ENCODE data around the gene SLC44A1.
"Not testable (repeated sequence)": the region's sequence is repeated elsewhere in the genome, so short reads cannot be mapped to it uniquely, and the experiment has no call there.

SLC44A1 gene

DNA sequence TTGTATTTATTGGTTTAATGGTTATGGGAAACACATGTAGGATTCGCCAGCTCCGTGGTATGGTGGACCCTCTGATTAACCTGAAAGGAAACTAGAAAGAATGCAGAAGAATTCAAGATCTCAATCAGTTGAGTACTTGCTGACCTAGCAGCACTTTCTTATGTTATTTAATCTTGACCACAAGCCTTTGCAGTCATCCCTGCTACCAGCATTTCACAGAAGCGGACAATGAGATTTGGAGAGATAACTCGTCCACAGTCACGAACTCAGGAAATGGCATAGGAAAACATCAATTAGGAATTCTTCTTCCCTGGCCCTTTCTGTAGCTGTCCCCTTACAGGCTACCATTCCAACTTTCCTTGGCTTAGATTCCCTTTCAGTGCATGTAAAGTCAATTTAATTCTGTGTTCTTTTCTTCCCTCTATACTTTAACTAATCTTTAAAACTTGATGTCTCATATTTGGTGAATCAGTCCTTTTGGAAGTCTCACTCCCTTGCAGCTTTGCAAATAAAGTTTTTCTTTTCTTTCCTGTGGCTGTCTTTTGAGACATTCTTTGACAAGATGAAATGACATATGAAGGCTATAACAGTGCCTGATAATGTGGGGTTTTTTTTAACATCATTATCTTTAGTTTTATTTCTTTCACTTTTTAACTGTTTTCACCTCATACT, 1.3 kb upstream of the SLC44A1 start:
- no peak for DNase-seq

DNA sequence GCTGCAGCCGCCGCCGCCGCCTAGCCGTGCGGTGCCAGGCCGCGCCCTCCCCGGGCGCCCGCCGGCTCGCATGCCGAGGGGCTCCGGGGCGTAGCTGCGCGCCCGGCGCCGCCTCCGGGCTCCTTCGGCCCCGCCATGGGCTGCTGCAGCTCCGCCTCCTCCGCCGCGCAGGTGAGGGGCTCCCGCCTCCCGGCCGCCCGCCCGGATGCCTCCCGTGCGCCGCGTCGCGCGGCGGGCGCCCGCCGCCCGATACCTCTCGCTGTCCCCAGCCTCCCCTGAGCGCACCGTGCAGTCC, 230 bp downstream of the SLC44A1 start:
- no peak for DNase-seq

DNA sequence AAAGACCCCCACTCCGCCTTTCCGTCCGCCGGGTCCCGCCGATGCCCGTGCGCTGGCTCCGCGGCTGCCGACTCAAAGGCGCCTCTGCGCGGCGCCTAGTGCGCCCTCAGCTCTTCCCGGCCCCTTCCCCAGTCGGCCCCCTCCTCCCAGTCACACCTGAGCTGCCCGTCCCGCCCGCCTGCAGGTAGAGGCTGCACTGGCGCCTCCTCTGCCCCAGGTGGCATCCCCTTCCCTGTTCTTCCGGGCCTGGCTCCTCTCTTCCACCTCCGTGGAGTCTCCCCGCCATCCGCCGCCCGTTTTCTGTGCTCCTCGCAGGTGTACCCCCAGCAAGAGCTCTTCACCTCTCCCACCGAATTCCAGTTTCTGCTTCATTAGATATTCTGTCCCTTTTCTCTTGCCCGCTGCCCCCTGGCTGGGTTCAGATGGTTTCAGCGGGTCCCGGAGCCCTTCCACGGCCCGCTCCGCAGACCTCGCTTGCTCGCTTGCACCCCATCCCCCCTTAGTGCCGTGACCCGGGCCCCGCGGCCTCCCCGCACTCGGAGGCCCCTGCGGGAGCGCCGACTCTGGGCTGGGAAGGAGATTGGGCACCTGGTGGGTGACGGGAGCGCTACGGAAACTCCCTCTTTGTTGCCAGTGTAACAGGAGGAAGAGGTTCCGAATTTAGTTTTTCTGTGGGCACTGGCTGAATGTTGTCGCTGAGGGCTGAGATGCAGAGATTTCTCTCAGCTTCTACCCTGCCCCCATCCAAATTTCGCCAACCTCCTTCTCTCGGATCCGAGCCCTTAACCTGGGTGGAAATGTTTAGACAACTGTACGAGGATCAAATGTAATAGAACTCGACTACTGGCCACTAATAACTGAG, 809 bp downstream of the SLC44A1 start:
- DNase-seq, result no peak

DNA sequence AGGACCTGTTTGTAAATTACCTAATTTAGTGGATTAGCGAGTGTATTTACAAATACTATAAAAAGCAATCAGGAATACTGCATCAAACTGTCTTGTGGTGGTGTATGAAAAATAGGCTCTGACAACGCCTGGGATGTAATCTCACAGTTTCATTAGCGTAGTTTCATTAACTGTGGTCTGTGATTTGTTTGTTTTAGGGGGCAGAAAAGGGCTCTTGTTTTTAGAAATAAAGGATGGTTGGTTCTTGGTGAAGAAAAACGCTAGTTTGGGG, 1.4 kb downstream of the SLC44A1 start:
- no peak for DNase-seq

DNA sequence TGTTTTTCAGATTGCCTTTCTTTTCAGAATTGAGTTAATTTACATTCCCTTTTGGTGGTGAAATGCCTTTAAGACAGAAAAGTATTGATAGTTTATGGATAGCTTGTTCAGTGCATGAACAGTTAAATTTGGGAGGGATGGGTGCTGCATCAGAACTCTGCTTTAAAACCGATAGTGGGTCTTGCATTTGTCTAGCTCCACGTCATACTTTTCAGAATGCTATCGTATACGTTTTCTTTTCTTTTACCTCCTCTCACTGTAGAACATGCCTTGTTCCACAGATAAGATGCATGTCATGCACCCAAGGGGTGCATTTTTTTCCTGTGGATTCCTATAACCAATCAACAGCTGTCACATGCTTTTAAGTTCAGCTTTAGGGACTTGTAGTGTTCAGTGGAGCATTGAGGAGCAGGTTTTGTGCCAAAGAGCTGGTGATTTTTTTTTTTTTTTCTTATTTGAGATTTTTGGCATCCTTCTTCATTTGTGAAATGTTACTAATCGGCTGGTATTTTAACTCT, 2.3 kb downstream of the SLC44A1 start:
- DNase-seq, result no peak

DNA sequence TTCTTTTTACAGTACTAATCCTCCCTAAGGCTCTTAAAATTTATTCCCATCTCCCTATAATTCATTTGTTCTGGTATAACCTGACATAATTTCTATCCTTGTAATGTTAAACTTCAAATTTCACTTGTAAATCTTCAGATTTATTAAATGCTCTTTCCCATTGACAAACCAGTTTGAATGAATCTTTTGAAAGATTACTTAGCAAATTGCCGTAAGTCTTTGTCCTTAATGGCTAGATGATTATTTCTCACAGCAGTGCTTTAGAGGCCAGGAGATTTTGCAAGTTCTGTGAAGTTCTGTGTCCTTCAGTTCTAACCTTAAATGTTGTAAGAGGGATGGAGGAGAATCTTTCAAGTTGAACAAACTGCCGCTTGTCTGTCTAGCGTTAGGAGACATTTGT, 4.2 kb downstream of the SLC44A1 start:
- no peak for DNase-seq

DNA sequence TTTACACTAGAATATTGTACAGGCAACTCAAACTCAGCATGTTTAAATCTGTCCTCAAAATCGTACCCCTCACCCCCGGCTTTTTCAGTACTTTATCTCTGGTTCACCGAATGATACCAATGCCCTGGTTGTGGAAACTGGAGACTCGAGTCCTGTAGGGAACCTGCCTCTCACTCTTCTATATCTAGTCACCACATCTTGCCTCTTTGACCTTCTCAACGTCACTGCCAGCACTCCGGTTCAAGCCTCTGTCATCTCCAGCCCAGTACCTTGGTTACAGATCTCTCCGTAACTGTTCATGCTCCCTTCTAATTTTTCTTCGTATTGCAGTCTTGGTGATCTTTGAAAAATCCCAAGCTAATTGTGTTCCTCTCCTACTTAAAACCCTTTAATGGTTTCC, 6.7 kb downstream of the SLC44A1 start:
- no peak for DNase-seq

DNA sequence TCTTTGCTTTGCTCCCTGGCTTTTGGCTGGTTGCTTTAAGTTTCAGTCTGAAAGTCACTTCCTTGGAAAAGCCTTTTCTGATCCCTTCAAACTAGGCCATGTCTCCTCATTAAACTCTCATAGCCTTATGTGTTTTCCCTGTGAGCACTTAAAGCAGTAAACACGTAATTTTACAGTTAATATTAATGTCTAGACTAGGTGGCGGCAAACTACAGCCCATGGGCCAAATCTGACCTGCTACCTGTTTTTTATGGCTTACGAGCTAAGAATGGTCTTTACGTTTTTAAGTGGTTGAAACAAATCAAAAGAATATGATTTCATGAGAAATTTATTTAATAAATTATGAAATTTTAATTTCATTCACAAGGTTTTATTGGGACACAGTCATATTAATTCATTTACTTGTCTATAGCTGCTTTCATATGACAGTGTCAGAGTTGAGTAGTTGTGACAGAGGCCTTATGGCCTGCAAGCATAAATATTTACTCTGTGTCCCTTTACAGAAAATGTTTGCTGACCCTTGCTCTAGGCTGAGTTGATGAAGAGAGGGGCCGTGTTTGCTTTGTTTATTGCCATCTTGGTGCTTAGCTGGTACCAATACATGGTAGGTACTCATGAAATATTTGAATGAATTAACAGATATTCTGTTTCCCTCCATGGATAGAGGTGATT, 7.4 kb downstream of the SLC44A1 start:
- DNase-seq, result no peak

DNA sequence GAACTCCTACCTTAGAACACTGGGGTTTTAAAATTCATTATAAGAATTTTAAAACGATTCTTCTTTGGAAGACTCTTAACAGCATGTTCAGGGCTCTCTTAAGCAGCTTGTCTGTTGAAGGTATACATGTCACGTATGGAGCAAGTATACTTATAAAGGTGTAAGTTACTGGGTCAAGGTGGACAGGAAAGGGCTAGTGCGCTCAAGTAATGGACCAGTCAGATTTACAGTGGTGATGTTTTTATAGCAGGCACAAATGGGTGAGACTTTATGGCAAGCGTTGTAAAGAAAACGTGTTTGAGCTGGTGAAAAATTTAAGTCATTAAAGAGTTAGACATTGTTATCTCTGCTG, 7.9 kb downstream of the SLC44A1 start:
- no peak for DNase-seq

DNA sequence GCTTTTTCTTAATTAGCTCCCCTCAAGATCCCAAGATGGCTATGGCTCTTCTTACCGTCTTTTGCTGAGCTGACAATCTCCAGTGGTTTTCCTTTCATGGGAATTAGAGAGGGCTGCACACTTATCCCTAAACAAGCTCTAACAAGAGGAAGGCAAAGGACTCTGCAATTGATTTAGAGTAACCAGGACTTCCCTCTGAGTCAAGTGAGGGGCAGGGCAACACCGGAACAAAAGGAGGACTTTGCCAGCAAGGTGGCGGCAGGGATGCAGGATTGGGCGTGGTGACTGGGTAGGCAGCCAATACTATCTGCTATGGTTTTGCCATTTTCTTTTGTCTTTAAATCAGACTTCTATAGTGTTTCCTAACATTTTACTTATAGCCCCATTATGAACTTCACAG, 9.8 kb downstream of the SLC44A1 start:
- DNase-seq, result no peak

DNA sequence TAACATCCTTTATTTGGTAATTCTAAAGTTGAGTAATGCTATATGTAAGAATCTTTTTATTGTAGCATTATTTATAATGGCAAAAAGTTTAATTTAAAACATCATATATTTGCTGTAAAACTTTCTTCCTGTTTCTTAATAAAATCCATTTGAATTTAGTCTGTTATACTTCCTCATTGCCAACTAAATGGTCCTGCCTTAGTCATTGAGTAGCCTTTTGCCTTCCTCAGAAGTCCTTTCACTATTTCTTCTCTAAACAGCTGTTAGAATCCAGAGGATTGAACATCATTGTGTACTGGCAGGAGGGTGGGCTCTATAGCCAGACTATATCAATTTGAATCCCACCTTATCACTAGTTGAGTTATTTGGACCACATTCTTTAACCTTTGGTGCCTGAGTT, 11.0 kb downstream of the SLC44A1 start:
- DNase-seq, result no peak

DNA sequence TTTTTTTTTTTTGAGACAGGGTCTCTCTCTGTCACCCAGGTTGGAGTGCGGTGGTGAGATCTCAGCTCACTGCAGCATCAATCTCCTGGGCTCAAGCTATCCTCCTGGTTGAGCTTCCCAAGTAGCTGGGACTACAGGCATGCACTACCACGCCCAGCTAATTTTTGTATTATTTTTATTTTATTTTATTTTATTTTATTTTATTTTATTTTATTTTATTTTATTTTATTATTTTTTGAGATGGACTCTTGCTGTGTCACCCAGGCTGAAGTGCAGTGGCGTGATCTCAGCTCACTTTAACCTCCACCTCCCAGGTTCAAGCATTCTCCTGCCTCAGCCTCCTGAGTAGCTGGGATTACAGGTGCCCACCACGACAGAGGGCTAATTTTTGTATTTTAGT, 12.1 kb downstream of the SLC44A1 start:
- not testable (repeated sequence) for DNase-seq

DNA sequence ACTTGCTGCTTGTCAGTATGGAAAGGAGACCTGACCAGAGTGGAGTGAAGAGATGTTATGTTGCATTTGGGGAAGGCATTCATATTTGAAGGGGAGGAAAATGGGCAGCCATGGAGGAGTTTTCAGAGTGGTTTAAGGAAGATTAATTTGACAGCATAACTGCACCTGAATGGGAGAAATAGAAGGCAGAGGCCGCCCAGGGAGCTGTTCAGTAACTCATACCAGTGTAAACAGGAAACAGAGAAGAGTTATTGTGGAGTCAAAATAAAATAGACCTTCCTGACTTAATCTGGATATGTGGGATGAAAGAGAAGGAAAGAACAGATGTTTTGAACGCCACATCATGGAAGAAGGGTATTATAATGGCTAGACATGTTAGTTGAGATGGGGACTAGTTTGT, 13.4 kb downstream of the SLC44A1 start:
- DNase-seq, result no peak

DNA sequence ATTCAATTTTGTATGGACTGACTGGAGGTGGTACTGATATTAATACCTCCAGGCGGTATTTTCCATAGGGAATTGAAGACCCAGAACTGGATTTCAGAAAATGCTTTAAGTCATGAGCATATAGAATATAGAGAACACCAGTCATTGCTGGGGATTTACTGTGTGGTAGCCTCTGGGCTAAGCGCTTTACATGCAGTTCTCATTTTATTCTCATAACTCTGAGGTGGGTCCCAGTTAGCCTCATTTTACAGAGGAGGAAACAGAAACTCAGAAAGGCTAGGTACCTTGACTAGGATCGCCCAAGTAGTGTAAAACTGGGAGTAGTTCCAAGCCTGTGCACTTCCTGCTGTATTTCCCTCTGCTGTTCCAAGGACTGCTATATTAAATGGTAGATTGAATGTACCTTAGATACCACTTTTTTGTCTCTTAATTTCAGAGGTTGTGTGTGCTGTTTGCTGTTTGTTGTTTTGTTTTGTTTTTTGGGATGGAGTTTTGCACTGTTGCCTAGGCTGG, 13.8 kb downstream of the SLC44A1 start:
- no peak for DNase-seq

DNA sequence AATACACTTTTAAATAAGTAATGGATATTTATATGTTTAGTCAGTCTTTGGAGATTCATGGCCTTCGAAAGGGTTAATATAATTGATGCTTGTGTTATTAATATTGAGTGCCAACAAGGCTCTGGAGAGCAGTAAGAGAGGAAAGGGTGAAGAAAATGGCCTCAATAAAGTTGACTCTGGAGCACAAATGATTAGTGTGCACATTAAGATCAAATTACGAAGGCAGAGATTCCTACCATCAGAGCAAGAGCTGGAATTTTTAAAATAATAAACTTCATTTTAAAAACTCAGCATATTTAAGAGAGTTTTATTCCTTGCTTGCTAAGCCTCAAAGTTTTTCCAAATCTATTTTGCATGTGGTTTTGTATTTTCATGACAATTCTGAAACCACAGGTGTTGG, 14.8 kb downstream of the SLC44A1 start:
- no peak for DNase-seq

DNA sequence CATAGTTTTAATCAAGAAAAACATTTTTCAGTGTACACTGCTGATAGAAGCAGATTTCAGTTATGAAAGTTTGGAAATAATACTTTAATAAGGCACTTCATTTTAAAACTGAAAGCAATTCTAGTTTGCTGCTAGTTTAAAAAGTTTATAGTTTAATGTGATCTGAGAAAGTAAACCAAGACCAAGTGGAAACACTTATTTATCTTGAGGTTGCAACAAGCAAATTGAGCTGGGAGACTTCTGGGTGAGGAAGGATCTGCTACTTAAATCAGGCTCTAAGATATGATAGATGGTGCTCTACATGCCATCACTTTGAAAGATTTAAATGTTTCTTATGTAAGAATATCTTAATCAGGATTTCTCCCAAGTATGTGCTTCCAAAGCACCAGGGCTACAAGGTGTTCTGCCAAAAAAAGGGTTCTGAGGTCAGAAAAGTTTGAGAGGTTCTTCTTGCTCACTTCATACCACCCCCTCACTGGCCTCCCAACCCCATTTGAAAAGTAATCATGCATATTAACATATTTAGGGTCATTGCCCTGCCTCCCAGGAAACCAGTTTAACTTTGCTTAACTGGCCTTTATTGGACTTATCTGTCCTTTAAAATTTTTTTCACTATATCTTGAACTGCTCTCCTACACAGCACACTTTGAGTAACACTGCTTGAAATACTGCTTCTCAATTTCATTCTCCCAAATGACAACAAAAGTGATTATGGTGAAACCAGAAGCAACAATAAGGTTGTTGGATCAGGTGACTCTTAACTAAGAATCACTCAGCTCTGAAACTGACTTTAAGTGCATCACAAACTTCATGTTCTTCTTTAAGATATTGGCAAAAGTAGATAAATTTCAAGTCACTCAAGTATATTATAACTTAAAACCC, 15.5 kb downstream of the SLC44A1 start:
- no peak for DNase-seq

DNA sequence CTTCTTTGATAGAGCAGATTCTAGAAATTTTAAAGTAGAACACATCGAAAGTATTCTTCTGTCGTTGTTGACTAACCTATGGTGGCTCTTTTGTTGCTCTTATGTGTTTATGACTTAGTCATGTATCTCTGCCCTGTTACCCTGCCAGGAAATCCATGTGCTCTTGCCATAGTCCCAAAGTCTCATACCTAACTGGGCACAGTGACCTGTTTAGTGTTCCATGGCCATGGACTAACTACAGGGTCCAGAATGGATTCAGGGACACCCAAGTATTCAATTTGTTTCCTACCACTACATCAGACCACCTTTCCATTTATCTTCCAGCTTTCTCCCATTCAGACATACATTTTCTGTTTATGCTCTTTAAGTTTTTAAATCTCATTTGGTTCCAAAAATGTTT, 18.0 kb downstream of the SLC44A1 start:
- DNase-seq, result no peak

DNA sequence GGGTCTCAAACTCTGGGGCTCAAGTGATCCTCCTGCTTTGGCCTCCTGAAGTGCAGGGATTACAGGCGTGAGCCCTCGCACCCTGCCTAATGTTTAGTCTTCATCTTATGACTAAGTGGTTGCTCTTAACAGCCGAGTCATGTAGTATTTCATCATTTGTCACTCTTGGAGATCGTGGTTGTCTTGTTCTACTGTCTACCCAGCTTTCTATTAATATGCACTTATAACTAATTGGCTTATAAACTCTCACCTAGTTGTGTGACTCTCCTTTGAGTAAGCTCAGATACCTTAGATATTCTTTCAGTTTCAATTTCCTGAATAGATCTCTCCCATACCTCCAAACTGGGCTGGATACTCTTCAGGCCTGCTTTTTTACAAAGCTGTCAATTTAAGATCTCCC, 19.9 kb downstream of the SLC44A1 start:
- DNase-seq, result no peak

DNA sequence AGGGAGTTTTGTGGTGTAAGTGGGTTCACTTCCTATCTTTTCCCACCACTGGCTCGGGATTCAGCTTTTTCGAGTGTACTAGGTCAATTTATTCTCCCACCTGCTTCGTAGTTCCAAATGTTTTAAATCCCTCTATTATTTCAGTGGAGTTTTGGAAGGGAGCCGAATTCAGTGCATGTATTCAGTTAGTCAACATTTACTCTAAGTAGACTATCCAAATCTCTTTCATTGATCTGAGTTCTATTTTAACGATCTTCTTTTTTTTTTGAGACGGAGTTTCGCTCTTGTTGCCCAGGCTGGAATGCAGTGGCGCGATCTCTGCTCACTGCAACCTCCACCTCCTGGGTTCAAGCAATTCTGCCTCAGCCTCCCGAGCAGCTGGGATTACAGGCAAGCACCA, 23.8 kb downstream of the SLC44A1 start:
- not testable (repeated sequence) for DNase-seq

DNA sequence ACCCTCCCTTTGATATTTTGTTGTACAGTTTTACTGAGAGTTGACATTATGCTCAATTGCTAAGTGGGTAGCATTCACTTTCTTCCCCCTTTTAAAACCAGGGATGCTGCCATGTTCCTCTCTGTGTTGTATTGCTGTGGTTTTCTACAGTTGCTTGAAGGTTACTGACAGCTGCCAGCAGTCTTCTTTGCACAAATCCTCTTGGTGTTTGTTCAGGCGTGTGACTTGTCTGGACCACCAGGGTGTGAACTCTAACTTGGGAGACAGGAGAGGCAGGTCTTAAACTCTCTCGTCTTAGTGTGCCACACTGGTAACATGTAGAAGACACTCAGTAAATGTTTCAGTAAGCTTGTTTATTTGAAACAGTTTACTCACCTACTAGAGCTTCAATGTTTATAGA, 25.1 kb downstream of the SLC44A1 start:
- no peak for DNase-seq

DNA sequence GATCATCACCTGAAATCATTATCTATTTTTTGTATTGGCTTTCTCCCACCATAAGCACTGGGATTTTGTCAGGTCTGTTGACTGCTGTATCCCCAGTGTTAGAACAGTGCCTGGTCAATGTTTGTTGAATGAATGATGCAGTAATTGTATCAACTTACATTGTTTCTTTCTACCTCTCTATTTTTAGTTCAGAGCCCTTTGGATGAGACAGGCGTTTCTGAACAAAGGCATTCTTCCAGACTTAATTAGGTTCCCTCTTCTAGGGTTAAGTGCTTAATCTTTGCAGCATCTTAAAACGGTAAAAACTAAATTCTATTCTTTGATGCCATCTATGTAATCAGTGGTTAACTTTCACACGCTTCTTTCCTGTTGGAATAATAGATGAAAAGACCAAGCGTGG, 26.3 kb downstream of the SLC44A1 start:
- no peak for DNase-seq

DNA sequence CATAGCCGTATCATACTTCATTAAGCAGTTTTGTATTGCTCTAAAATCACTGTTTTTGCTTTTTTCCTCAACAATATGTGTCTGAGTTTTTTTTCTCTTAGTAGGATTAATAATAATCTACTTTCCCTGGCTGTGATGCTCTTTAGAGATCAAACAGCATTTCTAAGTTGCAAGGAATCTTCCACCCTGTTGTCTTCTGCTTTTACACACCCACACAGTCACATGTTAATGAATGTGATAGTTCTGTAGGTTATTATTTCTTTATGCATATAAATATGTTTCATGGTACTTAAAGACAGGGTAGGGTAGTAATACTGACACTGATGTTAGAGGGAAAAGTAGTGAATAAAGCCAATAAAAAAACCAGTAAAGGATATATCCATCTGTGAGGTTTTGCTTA, 29.3 kb downstream of the SLC44A1 start:
- no peak for DNase-seq

DNA sequence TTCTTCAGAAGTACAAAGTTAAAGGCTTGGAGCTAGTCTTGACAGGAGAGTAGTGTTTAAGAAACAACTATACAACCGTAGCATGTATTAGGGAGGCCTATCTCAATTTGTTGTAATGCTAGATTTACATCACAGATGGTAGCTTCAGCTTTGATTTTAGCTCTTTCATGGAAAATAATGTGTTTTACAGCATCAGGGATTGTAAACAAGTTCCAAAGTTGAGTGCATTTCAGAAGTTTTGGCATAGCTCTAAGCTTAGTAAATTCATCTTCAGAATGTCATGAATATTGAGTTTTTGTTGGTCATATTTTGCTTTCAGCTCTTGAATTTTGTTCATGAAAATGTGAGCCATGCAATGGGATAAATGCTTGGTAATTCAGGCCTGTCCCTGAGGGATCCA, 30.7 kb downstream of the SLC44A1 start:
- DNase-seq, result no peak
